Adipocyte (in vitro differentiated cells): Measurements from ENCODE around the gene ZNF543.
"Not testable (repeated sequence)": the region's sequence is repeated elsewhere in the genome, so short reads cannot be mapped to it uniquely, and the experiment has no call there.

Experiments used
- DNase-seq: peaks from one replicate; pipeline ENCODE4 v3.0.0-alpha.2; 2015; ENCODE audit warnings: low read depth
- H3K27me3 ChIP-seq: replicated peaks from 2 replicates; pipeline ENCODE4 v1.7.0; 2013; ENCODE audit warnings: mild to moderate bottlenecking, low read length, moderate library complexity; ENCODE audit not compliant: control insufficient read depth, insufficient read depth
- H3K36me3 ChIP-seq: 2 replicates; pipeline ENCODE4 v1.7.0; 2013; ENCODE audit warnings: low read length, mild to moderate bottlenecking, moderate library complexity; ENCODE audit not compliant: control insufficient read depth, insufficient read depth, severe bottlenecking
- H3K4me1 ChIP-seq: 2 replicates; pipeline ENCODE4 v1.7.0; 2013; ENCODE audit warnings: mild to moderate bottlenecking, low read length, moderate library complexity; ENCODE audit not compliant: control insufficient read depth, insufficient read depth
- H3K4me3 ChIP-seq: 2 replicates; pipeline ENCODE4 v1.7.0; 2013; ENCODE audit warnings: mild to moderate bottlenecking, low read length, moderate library complexity
- H3K9ac ChIP-seq: 2 replicates; pipeline ENCODE4 v1.7.0; 2013; ENCODE audit warnings: mild to moderate bottlenecking, low read length, moderate library complexity
- H3K9me3 ChIP-seq: 2 replicates; pipeline ENCODE4 v1.7.0; 2013; ENCODE audit warnings: mild to moderate bottlenecking, low read length, moderate library complexity; ENCODE audit not compliant: control insufficient read depth

Gene ZNF543

DNA sequence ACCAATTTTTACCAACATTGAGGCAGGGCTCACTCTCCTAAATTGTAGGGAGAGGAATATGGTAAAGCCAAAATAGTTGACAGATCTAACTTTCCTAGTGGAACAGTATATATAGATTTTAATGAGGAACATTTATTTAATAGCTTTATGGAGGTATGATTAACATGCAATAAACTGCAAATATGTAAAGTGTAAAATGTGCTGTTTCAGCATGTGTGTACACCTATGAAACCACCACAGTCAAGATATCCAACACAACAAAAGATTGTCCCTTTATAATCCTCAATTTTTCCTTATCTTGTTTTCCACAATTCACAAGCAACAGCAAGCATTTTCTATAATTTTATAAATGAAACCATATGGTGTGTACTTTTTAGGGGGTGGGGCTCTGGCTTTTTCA is 39.0 kb downstream of the ZNF543 start:
- Histone ChIP-seq H3K4me1 (peaks cover 10% of the 10 kb centered on the region), H3K4me3 (no peak overlapping the region), H3K9ac (no peak overlapping the region), H3K27me3 (no peaks in the 10 kb centered on the region), H3K36me3 (peaks cover 53% of the 10 kb centered on the region), H3K9me3 (no peaks in the 10 kb centered on the region)
- DNase-seq = no peak

DNA sequence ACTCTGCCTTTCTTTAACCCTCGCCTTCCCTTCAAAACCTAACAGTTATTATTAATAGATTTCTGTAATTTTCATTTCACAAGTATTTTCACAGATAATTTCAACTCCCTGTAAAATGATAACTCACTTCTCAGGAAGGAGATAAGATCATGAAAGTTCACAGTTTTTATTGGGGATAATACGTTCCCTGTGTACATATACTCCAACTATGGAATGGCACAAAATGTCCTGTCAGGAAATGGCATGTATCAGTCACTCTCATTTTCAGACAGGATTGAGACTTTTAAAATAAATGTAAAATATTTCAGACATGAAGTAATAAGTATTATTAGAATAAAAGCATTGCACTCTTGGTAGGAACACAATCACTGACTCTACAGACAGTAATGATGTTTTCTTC is 42.1 kb downstream of the ZNF543 start:
- H3K4me3 ChIP-seq = peak overlapping the region; percentile 80
- H3K4me1 ChIP-seq = peaks cover 19% of the 10 kb centered on the region
- no peaks in the 10 kb centered on the region for H3K27me3 ChIP-seq
- peaks cover 25% of the 10 kb centered on the region for H3K36me3 ChIP-seq
- peak overlapping the region; percentile 83 for H3K9ac ChIP-seq
- H3K9me3 ChIP-seq = no peaks in the 10 kb centered on the region
- DNase-seq = no peak

DNA sequence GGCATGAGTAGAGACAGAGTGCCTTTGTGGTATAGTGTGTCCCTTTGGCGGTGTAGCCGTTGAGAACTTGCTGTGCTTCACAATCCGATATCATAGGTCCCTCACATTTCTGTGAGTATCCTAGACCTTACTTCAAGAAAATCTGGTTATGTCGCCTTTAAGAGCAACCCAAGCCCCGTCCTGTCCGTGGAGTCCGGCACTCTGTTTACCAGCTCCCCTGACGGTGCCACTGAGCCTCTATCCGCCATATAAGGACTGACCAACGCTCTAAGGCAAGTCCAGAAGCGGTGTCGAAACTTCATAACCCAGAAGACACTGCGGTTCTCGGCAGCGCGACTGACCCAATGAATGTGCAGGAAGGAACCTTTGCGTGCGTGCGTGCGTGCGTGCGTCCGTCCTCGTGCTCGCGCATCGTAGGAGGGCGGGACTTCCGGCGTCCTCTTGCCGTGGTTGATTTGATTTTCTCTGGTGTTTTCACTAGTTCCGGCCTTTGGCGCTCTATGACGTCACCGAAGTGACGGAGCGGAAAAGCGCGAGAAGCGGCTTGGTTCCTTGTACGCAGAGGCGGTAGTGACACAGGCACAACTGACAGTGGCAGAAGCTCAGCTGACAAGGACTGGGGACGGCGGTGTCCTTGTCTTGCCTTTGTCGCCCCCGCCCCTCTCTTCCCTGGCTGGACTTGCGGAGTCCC is 42.9 kb downstream of the ZNF543 start, which contains the start of the genes TRAPPC2B and ZNF547:
Gene TRAPPC2B, plus strand, starts transcription at position 555 of the 691 bp plus-strand sequence. CDS start 1,283 bp downstream, outside the sequence.
Gene ZNF547, plus strand, starts transcription at position 555 of the 691 bp plus-strand sequence. CDS start 5,005 bp downstream, outside the sequence.
- peak within 1 kb of the TSS; percentile 83 for H3K9ac ChIP-seq
- H3K4me1 ChIP-seq = peaks cover 19% of the 10 kb centered on the region
- H3K36me3 ChIP-seq = peaks cover 18% of the 10 kb centered on the region
- H3K9me3 ChIP-seq = no peaks in the 10 kb centered on the region
- DNase-seq = peak; percentile 100
- no peaks in the 10 kb centered on the region for H3K27me3 ChIP-seq
- H3K4me3 ChIP-seq = peak within 1 kb of the TSS; percentile 80

DNA sequence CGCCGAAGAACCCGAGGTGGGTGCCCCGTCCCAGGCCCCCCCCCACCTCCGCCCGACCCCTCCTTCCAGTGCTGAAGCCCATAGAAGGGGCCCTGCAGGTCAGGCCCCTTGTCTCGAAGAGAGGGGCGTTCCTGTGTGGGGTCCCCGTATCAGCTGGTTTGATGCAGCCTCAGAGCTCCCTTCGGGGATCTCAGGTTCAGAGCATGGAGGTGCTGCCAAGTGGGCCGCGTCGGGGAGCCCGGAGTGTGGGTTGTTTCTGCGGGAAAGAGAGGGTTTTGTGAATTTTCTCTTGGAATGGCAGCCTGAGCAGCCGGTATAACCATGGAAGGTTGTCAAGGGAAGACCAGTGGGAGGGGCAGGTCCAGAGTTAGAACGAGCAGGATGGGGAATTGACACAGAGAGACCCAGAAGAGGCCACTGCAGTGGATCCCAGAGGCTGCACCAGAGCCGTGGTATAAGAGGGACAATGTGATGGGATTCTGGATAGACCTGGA is 43.5 kb downstream of the ZNF543 start:
- peak; percentile 52 for DNase-seq
- Histone ChIP-seq H3K4me1 (peaks cover 19% of the 10 kb centered on the region), H3K36me3 (peaks cover 12% of the 10 kb centered on the region), H3K4me3 (peak overlapping the region; percentile 80), H3K9ac (peak overlapping the region; percentile 83), H3K9me3 (no peaks in the 10 kb centered on the region), H3K27me3 (no peaks in the 10 kb centered on the region)

DNA sequence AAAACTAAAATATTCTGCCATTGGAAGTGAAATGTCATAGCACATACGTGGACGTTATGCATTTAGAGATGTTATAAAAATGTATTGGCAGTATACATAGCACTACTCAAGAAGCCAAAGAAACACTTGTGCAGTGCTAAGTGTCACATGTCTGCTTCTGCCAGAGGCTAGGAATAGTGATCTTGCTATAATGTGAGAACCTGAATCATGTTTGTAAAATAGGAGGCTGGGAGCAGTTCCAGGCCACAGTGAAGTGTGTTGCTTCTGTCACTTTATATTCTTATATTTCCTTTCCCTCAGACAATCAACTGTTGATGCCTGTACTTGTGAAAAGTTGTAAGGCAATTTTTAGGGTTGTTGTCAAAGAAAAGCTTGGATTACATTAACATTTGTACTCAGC is 46.5 kb downstream of the ZNF543 start:
- DNase-seq = no peak
- no peaks in the 10 kb centered on the region for H3K27me3 ChIP-seq
- peaks cover 10% of the 10 kb centered on the region for H3K36me3 ChIP-seq
- H3K4me1 ChIP-seq = peaks cover 19% of the 10 kb centered on the region
- H3K9me3 ChIP-seq = no peaks in the 10 kb centered on the region
- no peak overlapping the region for H3K4me3 ChIP-seq
- H3K9ac ChIP-seq = no peak overlapping the region

DNA sequence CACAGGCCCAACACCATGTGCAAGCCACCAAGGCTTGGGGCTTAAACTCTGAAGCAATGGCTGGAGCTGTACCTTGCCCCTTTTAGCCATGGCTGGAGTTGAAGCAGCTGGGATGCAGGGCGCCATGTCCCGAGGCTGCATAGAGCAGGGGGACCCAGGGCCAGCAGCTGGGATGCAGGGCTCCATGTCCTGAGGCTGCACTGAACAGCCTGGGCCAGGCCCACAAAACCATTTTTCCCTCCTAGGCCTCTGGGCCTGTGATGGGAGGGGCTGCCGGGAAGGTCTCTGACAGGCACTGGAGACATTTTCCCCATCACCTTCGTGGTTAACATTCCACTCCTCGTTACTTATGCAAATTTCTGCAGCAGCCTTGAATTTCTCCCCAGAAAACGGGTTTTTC is 53.9 kb downstream of the ZNF543 start:
- peaks cover 81% of the 10 kb centered on the region for H3K36me3 ChIP-seq
- H3K9ac ChIP-seq = no peak overlapping the region
- no peaks in the 10 kb centered on the region for H3K27me3 ChIP-seq
- peaks cover 33% of the 10 kb centered on the region for H3K9me3 ChIP-seq
- no peak overlapping the region for H3K4me3 ChIP-seq
- DNase-seq = no peak
- no peaks in the 10 kb centered on the region for H3K4me1 ChIP-seq

DNA sequence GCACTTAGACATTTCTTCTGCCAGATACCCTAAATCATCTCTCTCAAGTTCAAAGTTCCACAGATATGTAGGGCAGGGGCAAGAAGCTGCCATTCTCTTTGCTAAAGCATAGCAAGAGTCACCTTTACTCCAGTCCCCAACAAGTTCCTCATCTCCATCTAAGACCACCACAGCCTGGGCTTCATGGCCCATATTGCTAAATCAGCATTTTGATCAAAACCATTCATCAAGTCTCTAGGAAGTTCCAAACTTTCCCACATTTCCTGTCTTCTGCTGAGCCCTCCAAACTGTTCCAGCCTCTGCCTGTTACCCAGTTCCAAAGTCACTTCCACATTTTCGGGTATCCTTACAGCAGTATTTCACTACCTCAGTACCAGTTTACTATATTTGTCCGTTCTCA is 54.4 kb downstream of the ZNF543 start:
- Histone ChIP-seq H3K9me3 (peaks cover 35% of the 10 kb centered on the region), H3K36me3 (peaks cover 81% of the 10 kb centered on the region)
- DNase-seq, H3K9ac ChIP-seq, H3K4me3 ChIP-seq, H3K27me3 ChIP-seq, H3K4me1 ChIP-seq: not testable (repeated sequence)

DNA sequence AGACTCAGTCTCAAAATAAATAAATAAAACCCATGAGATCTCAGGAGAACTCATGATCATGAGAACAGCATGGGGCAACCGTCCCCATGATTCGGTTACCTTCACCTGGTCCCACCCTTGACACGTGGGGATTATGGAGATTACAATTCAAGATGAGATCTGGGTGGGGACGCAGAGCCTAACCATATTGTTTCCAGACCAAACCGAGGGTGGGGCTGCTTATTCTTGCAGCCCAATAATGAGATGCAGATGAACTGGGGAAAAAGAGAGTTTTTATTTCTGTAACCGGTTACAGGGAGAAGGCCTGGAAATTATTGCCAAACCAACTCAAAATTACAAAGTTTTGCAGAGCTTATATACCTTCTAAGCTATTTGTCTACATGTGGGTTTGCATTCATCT is 55.9 kb downstream of the ZNF543 start:
- peaks cover 35% of the 10 kb centered on the region for H3K9me3 ChIP-seq
- DNase-seq = no peak
- H3K27me3 ChIP-seq = no peaks in the 10 kb centered on the region
- H3K4me1 ChIP-seq = no peaks in the 10 kb centered on the region
- no peak overlapping the region for H3K9ac ChIP-seq
- H3K4me3 ChIP-seq = no peak overlapping the region
- H3K36me3 ChIP-seq = peaks cover 79% of the 10 kb centered on the region

DNA sequence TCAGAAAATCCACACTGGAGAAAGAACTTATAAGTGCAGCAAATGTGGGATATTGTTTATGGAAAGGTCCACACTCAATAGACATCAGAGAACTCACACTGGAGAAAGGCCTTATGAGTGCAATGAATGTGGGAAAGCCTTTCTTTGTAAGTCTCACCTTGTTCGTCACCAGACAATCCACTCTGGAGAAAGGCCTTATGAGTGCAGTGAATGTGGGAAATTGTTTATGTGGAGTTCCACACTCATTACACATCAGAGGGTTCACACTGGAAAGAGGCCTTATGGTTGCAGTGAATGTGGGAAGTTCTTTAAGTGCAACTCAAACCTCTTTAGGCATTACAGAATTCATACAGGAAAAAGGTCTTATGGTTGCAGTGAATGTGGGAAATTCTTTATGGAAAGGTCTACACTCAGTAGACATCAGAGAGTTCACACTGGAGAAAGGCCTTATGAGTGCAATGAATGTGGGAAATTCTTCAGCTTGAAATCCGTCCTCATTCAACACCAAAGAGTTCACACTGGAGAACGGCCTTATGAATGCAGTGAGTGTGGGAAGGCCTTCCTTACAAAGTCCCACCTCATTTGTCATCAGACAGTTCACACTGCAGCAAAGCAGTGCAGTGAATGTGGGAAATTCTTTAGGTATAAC is 57.4 kb downstream of the ZNF543 start:
- Histone ChIP-seq H3K36me3 (peaks cover 65% of the 10 kb centered on the region), H3K27me3 (no peaks in the 10 kb centered on the region), H3K4me3 (peak overlapping the region; percentile 45), H3K4me1 (no peaks in the 10 kb centered on the region), H3K9ac (no peak overlapping the region), H3K9me3 (peaks cover 35% of the 10 kb centered on the region)
- DNase-seq = no peak
